Tibial nerve (tissue), 4 donors: ENCODE data around the gene MRPS9. TPM values are rescaled to one million over a fixed set of nuclear protein-coding genes. Genes with fewer than 3 reads are reported as not detected.

Experiments
- DNase-seq, 2 donors: peaks; one replicate each; pipeline ENCODE4 v3.0.0-alpha.2; 2019; ENCODE audit warnings: low spot score in 2 of 2
- H3K27ac ChIP-seq, 4 donors: fragments of 200-600 bp; sonication (generic) in 3 of 4; one replicate each; pipeline ENCODE4 v1.5.1; 2017 to 2019; ENCODE audit warnings: mild to moderate bottlenecking in 1 of 4
- H3K27me3 ChIP-seq, 2 donors: fragments of 200-600 bp; sonication (generic) in 1 of 2; one replicate each; pipeline versions ENCODE4 v1.5.1 to v1.6.0; 2017 to 2019
- H3K36me3 ChIP-seq, 3 donors: fragments of 200-600 bp; sonication (generic); one replicate each; pipeline ENCODE4 v1.5.1; 2018 to 2019
- H3K4me1 ChIP-seq, 4 donors: fragments of 200-600 bp; sonication (generic) in 3 of 4; one replicate each; pipeline ENCODE4 v1.5.1; 2017 to 2019
- H3K4me3 ChIP-seq, 4 donors: fragments of 200-600 bp; sonication (generic) in 3 of 4; one replicate each; pipeline ENCODE4 v1.5.1; 2017 to 2019; ENCODE audit warnings: mild to moderate bottlenecking in 1 of 4, moderate library complexity in 1 of 4
- H3K9me3 ChIP-seq, 4 donors: fragments of 200-600 bp; sonication (generic) in 3 of 4; one replicate each; pipeline ENCODE4 v1.5.1; 2017 to 2019
- EP300 ChIP-seq, 2 donors: sonication (generic); formaldehyde crosslinking; IDR thresholded peaks; one replicate each; pipeline ENCODE4 v1.6.1; 2017; ENCODE audit warnings: antibody characterized with exemption in 2 of 2, mild to moderate bottlenecking in 1 of 2
- POLR2A ChIP-seq, 2 donors: fragments of 450-650 bp; IDR thresholded peaks; one replicate each; pipeline ENCODE4 v1.6.1; 2017; ENCODE audit warnings: antibody characterized with exemption in 2 of 2, mild to moderate bottlenecking in 2 of 2, moderate library complexity in 2 of 2
- WGBS, 2 donors: methylation state at CpG; one replicate each; pipeline ENCODE4 v1.1.5; 2018; 5-methylcytosine and 5-hydroxymethylcytosine counted together
- total RNA-seq, 4 donors: library from RNA; depleted of rRNA; stranded (reverse); fragments of >200 nt; gene quantifications; one replicate each; pipeline ENCODE4 v1.1.0, GENCODE V29; 2016
- TF ChIP-seq, protein P1 (sequence below), 5 experiments: fragments of 200-600 bp in 3 of 5; fragments of 450-650 bp in 2 of 5; sonication (generic) in 3 of 5; IDR thresholded peaks; one replicate each; pipeline ENCODE4 v1.5.1; 2016 to 2019; ENCODE audit warnings: antibody characterized with exemption in 5 of 5, mild to moderate bottlenecking in 3 of 5, moderate library complexity in 2 of 5

The MRPS9 gene
- total RNA-seq, 4 donors from 2014 or later, result 11.2 to 16.5 (median 14.1) TPM

DNA sequence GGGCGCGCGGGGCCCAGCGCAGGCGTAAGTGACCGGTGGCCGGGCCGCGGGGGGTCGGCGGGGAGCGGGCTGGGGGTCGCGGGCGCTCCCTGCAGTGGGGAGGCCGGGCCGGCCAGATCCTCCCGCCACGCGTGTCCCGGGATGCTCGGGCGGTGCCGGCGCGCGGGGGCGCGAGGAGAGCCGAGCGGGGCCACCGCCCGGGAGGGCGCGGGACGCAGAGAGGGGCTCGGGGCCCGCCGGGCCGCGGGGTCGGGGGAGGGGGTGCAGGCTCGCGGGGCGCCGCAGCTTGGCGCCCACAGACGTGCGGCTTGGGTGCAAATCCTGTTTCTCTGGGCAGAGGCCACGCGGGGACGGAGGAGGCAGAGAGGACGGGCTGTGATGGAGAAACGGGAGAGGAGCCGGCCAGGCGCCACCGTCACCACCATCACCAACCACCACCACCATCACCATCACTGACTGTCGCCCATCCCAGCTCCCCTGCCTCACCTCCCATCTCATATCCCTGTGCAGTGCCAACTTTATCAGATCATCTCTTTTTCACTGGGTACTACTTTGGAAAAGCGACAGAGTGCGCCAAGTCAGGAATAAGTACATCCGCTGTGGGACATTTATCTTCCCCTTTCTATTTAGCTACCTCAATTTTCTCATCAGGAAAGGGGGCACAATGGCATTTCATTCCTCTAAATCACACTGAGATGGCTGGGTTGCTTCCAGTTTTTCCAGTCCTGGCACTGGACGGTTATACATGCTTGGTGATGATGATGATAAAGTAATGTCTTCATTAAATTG is 106.5 kb downstream of the MRPS9 start:
- no peaks in the 10 kb centered on the region for H3K36me3 ChIP-seq
- H3K4me3 ChIP-seq, result peak overlapping the region in 1 of 4 donors; percentile 47
- H3K27me3 ChIP-seq, result peaks cover 0 to 44% of the 10 kb centered on the region in 2 donors
- H3K4me1 ChIP-seq, result peaks cover 0 to 18% (median 0%) of the 10 kb centered on the region in 4 donors
- no peak overlapping the region for H3K27ac ChIP-seq
- DNase-seq, result no peak
- WGBS, 2 donors, result 7 to 8% methylated on average over 39 to 42 of the region's 62 CpGs
- H3K9me3 ChIP-seq, result no peaks in the 10 kb centered on the region
- no peak for TF ChIP-seq EP300 (IDR thresholded peaks at IDR 0.05)
- TF ChIP-seq, protein P1, sequence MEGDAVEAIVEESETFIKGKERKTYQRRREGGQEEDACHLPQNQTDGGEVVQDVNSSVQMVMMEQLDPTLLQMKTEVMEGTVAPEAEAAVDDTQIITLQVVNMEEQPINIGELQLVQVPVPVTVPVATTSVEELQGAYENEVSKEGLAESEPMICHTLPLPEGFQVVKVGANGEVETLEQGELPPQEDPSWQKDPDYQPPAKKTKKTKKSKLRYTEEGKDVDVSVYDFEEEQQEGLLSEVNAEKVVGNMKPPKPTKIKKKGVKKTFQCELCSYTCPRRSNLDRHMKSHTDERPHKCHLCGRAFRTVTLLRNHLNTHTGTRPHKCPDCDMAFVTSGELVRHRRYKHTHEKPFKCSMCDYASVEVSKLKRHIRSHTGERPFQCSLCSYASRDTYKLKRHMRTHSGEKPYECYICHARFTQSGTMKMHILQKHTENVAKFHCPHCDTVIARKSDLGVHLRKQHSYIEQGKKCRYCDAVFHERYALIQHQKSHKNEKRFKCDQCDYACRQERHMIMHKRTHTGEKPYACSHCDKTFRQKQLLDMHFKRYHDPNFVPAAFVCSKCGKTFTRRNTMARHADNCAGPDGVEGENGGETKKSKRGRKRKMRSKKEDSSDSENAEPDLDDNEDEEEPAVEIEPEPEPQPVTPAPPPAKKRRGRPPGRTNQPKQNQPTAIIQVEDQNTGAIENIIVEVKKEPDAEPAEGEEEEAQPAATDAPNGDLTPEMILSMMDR (IDR thresholded peaks at IDR 0.05), result no peak
- no peak for TF ChIP-seq POLR2A (IDR thresholded peaks at IDR 0.05)

DNA sequence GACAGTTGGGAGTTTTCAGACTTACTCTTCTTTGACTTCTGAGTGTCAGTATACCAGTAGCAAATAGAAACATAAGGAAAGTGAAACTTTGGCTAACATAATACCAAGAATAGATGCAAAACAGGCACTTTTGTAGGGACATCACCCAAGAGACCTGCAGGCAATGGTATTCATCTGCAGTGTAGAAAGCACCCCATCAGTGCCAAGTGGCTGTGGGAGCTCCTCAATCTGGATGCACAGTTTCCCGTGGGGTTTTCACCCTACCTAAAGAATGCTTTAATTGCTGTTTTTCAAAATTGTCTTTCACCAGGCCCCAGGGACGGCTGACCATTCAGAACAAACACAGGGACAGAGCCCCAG is 107.1 kb downstream of the MRPS9 start:
- DNase-seq, result no peak
- Histone ChIP-seq H3K4me3 (no peak overlapping the region), H3K9me3 (no peaks in the 10 kb centered on the region), H3K4me1 (peaks cover 0 to 18% (median 0%) of the 10 kb centered on the region in 4 donors), H3K27ac (no peak overlapping the region), H3K27me3 (peaks cover 0 to 44% of the 10 kb centered on the region in 2 donors), H3K36me3 (no peaks in the 10 kb centered on the region)
- 33 to 42% methylated on average over 2 of the region's 2 CpGs for whole genome bisulfite sequencing, 2 donors
- TF ChIP-seq, protein P1 (IDR thresholded peaks at IDR 0.05), result no peak
- TF ChIP-seq POLR2A (IDR thresholded peaks at IDR 0.05) (no peak), EP300 (IDR thresholded peaks at IDR 0.05) (no peak)

- peaks cover 0 to 28% of the 10 kb centered on the region in 2 donors for H3K27me3 ChIP-seq
- no peak overlapping the region for H3K4me3 ChIP-seq
- WGBS, 2 donors, result 70 to 90% methylated on average over 1 of the region's 1 CpG
- DNase-seq, result no peak
- TF ChIP-seq POLR2A (IDR thresholded peaks at IDR 0.05) (no peak), EP300 (IDR thresholded peaks at IDR 0.05) (no peak)
- TF ChIP-seq, protein P1 (IDR thresholded peaks at IDR 0.05), result no peak
- no peak overlapping the region for H3K27ac ChIP-seq
- H3K36me3 ChIP-seq, result no peaks in the 10 kb centered on the region
- H3K9me3 ChIP-seq, result no peaks in the 10 kb centered on the region
- peaks cover 0 to 9% (median 0%) of the 10 kb centered on the region in 4 donors for H3K4me1 ChIP-seq
Observed at GRCh38 chr2:105149272-105149671, 111.4 kb downstream of the MRPS9 start.

Other genes starting within 250 kb of the MRPS9 start
- not detected for gene POU3F3, start 184.0 kb upstream of the MRPS9 start, total RNA-seq
- gene GPR45, start 203.7 kb downstream of the MRPS9 start, total RNA-seq, result not detected